AG04450 (cell line): ENCODE measurements around the gene HOMER1. TPM values are rescaled to one million over a fixed set of nuclear protein-coding genes. Genes with fewer than 3 reads are reported as not detected.

Source experiments
- CTCF ChIA-PET: fragments of 300-600, 350-600 bp; formaldehyde crosslinking; extraction: SDS; loops from one replicate; lab custom pipeline; 2022; ENCODE audit warnings: antibody characterized with exemption, inconsistent platforms; lab: Charles Lee
- POLR2A ChIA-PET: fragments of 350-600 bp; formaldehyde crosslinking; extraction: SDS; loops from one replicate; lab custom pipeline; 2021; ENCODE audit warnings: antibody characterized with exemption, inconsistent platforms; lab: Yijun Ruan, JAX
- DNase-seq: peaks from one replicate; pipeline ENCODE4 v3.0.0-alpha.2; 2011; ENCODE audit warnings: low read depth, low spot score
- H3K27ac ChIP-seq: one replicate; pipeline ENCODE4 v1.5.1; 2012; ENCODE audit warnings: low read depth, low read length, control low read depth
- H3K27me3 ChIP-seq: one replicate; pipeline ENCODE4 v1.6.0; 2012; ENCODE audit warnings: low read length; ENCODE audit not compliant: control insufficient read depth, insufficient read depth
- H3K4me3 ChIP-seq: 2 replicates; pipeline ENCODE4 v1.5.1; 2011; ENCODE audit warnings: mild to moderate bottlenecking, low read depth, low read length, control low read depth
- H3K9me3 ChIP-seq: 2 replicates; pipeline ENCODE4 v1.5.1; 2012; ENCODE audit warnings: low read length; ENCODE audit not compliant: control insufficient read depth, insufficient read depth
- polyA plus RNA-seq: library from polyadenylated mRNA; depleted of rRNA; stranded (reverse); fragments of >200 nt; gene quantifications from 2 replicates; pipeline ENCODE4 v1.2.3, GENCODE V29; 2011
- TF ChIP-seq, protein P1 (sequence below): IDR thresholded peaks from 2 replicates; pipeline ENCODE4 v1.5.1; 2011; ENCODE audit warnings: low read depth, low read length, control low read depth, inconsistent platforms

The HOMER1 gene
- polyA plus RNA-seq, 1 experiment = 5.1 TPM

- Histone ChIP-seq H3K27me3 (no peaks in the 10 kb centered on the region), H3K27ac (peak overlapping the region; percentile 92), H3K4me3 (peak overlapping the region; percentile 66), H3K9me3 (no peaks in the 10 kb centered on the region; the same call in 1 of the 2 replicates)
- ChIA-PET CTCF (interaction anchor here (0.8 to 1.4 kb wide), 2 partner anchors 381 to 494 kb away, joined by 4 read pairs; no protein-coding TSS in a partner anchor), POLR2A (interaction anchor here (0.6 to 2.5 kb wide), 5 partner anchors 10 to 923 kb away, joined by 3 to 10 read pairs (median 4); partner anchors contain the start of genes JMY and TENT2)
- peak; percentile 79 for DNase-seq
- TF ChIP-seq, protein P1, sequence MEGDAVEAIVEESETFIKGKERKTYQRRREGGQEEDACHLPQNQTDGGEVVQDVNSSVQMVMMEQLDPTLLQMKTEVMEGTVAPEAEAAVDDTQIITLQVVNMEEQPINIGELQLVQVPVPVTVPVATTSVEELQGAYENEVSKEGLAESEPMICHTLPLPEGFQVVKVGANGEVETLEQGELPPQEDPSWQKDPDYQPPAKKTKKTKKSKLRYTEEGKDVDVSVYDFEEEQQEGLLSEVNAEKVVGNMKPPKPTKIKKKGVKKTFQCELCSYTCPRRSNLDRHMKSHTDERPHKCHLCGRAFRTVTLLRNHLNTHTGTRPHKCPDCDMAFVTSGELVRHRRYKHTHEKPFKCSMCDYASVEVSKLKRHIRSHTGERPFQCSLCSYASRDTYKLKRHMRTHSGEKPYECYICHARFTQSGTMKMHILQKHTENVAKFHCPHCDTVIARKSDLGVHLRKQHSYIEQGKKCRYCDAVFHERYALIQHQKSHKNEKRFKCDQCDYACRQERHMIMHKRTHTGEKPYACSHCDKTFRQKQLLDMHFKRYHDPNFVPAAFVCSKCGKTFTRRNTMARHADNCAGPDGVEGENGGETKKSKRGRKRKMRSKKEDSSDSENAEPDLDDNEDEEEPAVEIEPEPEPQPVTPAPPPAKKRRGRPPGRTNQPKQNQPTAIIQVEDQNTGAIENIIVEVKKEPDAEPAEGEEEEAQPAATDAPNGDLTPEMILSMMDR = no peak
Observed at GRCh38 chr5:79514391-79515105, 614 bp upstream of the HOMER1 start.

DNA sequence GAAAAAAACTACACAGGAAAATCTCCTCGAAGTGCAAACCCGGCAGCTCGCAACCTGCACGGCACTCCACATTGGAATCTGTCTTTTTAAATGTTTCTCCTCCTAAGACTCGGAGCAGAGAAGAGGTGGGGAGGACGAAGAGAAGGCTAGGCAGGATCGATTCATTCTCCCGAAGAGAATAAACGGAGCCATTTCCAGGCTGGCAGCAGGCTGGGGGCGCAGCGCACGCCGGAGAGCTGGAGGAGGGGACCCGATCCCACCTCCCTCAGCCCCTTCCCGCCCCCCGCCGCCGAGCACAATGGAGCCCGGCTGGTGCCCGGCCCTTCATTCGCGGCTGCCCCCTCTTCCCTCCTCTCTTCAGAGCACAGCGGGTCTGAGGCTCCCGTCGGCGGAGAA lies 628 bp downstream of the HOMER1 start:
- Histone ChIP-seq H3K9me3 (no peaks in the 10 kb centered on the region; the same call in 1 of the 2 replicates), H3K27me3 (no peaks in the 10 kb centered on the region), H3K4me3 (peak overlapping the region; percentile 66), H3K27ac (peak overlapping the region; percentile 92)
- TF ChIP-seq, protein P1 = no peak
- ChIA-PET CTCF (interaction anchor here (1.4 to 2.7 kb wide), 3 partner anchors 49 to 493 kb away, joined by 4 to 18 read pairs (median 7); no protein-coding TSS in a partner anchor), POLR2A (interaction anchor here (0.6 to 2.5 kb wide), 9 partner anchors 9 to 605 kb away, joined by 3 to 10 read pairs (median 6); partner anchors contain the start of gene TENT2)
- no peak for DNase-seq

GRCh38 chr5:79512471-79513307 lies 1.2 kb downstream of the HOMER1 start:
- Histone ChIP-seq H3K27me3 (no peaks in the 10 kb centered on the region), H3K9me3 (no peaks in the 10 kb centered on the region; the same call in 1 of the 2 replicates), H3K4me3 (peak overlapping the region; percentile 66), H3K27ac (peak overlapping the region; percentile 92)
- CTCF ChIA-PET = interaction anchor here (0.6 to 2.7 kb wide), 7 partner anchors 22 to 571 kb away, joined by 3 to 18 read pairs (median 4); no protein-coding TSS in a partner anchor
- DNase-seq = no peak
- POLR2A ChIA-PET = interaction anchor here (0.6 to 2.5 kb wide), 6 partner anchors 8 to 156 kb away, joined by 3 to 10 read pairs (median 3); partner anchors contain the start of gene TENT2
- TF ChIP-seq, protein P1 = no peak

DNA sequence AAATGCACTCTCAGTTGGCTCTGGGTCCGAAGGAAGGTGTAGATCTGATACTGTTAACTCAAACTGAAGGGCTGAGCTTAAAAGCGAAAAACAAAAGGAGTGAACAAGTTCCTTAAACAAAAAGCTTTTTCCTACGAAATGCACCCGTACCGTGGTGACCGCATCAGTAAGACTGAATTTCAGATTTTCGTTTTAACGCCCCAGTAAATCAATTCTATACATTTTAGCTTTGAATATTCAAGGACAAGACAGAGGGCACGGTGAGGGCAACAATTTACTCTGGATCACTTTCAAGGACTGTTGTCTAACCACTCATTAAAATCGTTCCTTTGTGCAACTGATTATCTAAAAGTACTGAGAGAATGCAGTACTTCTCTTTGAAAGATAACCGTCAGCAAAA lies 1.9 kb downstream of the HOMER1 start:
- DNase-seq = no peak
- Histone ChIP-seq H3K27ac (no peak overlapping the region), H3K4me3 (peak overlapping the region; percentile 66), H3K27me3 (no peaks in the 10 kb centered on the region), H3K9me3 (no peaks in the 10 kb centered on the region; the same call in 1 of the 2 replicates)
- ChIA-PET POLR2A (interaction anchor here (1.4 kb wide), 1 partner anchor 8 kb away, joined by 3 read pairs; no protein-coding TSS in a partner anchor), CTCF (interaction anchor here (0.6 to 2.7 kb wide), 7 partner anchors 21 to 571 kb away, joined by 3 to 18 read pairs (median 4); no protein-coding TSS in a partner anchor)
- TF ChIP-seq, protein P1 = no peak
